GM19193 (cell line): Measurements from ENCODE around the gene DEFB125.

ENCODE experiments used
- POLR2A ChIP-seq: IDR thresholded peaks from 4 replicates; pipeline ENCODE4 v1.6.1; 2011; ENCODE audit not compliant: insufficient read depth, insufficient read length; ENCODE audit errors: extremely low read depth

The DEFB125 gene, protein sequence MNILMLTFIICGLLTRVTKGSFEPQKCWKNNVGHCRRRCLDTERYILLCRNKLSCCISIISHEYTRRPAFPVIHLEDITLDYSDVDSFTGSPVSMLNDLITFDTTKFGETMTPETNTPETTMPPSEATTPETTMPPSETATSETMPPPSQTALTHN

DNA sequence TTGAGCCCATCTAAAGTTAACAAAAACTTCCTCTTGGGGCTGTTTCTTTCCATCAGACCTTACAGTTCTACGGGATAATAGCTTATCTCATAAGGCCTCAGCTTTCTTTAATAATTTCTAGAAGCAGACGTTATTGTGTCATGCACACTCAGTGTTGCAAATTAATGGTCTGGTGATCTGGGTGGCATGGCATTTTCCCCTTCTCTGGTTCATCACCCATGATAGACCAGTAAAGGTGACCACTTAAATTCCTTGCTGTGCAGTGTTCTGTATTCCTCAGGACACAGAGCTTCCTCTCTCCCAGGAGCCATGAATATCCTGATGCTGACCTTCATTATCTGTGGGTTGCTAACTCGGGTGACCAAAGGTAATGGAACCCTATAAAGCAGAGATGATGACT lies at the start of gene DEFB125:
Gene DEFB125, plus strand, starts transcription at position 272 of the 400 bp plus-strand sequence. Its CDS starts 38 bp downstream, at position 310.
- no peak for TF ChIP-seq POLR2A

DNA sequence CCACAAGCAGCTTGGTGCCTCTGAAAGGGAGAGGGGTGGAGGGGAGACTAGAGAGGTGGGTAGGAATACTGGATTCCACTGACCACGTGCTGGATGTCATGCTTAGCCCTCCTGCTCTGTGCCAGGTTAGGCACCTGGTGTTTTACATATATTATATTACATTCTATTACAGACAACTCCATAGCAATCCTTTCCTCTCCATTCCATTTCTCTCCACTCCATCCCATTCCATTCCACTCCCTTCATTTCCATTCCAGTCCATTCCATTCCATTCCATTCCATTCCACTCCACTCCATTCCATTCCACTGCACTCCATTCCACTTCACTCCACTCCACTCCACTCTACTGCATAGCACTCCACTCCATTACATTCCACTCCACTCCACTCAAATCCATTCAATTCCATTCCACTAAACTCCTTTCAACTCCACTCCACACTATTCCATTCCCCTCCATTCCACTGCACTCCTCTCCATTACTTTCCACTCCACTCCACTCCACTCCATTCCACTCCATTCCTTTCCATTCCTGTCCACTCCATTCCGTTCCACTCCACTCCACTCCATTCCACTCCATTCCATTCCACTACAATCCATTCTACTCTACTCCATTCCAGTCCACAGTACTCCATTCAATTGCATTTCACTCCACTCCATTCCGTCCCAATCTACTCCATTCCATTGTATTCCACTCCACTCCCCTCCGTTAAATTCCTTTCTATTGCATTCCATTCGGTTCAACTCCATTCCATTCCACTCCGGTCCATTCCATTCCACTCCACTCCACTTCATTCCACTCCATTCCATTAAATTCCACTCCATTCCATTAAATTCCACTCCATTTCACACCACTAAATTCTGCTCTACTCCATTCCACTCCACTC lies 27.2 kb upstream of the DEFB125 start:
- no peak for TF ChIP-seq POLR2A

DNA sequence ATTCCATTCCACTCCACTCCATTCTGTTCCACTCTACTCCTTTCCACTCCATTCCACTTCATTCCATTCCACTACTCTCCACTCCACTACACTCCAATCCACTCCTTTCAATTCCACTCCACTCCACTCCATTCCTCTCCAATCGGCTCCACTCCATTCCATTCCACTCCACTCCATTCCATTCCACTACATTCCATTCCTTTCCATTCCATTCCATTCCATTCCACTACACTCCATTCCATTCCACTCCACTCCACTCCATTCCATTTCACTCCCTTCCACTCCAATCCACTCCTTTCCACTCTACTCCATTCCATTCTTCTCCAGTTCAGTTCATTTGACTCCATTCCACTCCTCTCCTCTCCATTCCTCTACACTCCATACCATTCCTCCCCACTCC lies 26.2 kb upstream of the DEFB125 start:
- no peak for TF ChIP-seq POLR2A

DNA sequence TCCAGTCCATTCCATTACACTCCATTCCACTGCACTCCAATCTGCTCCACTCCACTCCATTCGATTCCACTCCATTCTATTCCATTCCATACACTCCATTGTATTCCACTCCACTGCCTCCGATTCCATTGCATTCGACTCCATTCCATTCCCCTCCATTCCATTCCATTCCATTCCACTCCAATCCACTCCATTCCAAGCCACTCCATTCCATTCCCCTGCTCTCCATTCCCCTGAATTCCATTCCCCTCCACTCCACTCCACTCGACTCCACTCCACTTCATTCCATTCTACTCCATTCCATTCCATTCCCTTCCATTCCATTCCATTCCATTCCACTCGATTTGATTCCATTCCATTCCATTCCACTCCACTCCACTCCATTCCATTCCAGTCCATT lies 25.7 kb upstream of the DEFB125 start:
- TF ChIP-seq POLR2A = no peak

DNA sequence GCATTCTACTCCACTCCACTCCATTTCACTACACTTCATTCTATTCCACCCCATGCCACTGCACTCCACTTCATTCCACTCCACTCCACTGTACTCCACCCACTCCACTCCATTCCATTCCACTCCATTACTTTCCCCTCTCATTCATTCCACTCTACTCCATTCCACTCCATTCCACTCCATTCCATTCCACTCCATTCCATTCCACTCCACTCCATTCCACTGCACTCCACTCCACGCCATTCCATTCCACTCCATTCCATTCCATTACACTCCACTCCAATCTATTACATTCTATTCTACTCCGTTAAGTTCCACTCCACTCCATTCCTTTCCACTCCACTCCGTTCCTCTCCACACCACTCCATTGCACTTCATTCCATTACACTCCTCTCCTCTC lies 25.0 kb upstream of the DEFB125 start:
- no peak for TF ChIP-seq POLR2A

DNA sequence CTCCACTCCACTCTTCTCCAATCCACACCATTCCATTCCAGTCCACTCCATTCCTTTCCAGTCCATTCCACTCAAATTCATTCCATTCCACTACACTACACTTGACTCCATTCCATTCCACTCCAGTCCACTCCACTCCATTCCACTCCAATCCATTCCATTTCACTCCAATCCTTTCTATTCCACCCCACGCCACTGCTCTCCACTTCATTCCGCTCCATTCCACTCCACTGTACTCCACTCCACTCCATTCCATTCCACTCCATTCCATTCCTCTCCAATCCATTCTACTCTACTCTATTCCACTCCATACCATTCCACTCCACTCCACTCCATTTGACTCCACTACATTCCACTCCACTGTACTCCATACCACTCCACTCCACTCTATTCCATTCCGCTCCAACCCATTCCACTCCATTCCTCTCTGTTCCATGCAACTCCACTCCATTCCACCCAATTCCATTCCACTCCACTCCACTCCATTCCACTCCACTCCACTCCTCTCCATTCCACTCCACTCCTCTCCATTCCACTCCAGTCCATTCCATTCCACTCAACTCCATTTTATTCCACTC lies 23.4 kb upstream of the DEFB125 start:
- no peak for TF ChIP-seq POLR2A

DNA sequence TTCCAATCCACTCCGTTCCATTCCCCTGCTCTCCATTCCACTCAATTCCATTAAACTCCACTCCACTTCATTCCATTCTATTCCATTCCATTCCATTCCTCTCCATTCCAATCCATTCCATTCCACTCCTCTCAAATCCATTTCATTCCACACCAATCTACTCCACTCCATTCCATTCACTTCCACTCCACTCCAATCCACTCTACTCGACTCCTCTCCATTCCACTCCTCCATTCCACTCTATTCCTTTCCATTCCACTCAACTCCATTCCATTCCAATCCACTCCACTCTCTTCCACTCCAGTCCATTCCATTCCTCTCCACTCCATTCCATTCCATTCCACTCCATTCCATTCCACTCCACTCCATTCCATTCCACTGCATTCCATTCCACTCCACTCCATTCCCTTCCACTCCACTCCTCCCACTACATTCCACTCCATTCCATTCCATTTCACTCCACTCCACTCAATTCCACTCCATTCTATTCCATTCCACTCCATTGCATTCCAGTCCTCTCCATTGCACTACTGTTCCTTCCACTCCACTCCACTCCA lies 22.6 kb upstream of the DEFB125 start:
- TF ChIP-seq POLR2A = no peak

DNA sequence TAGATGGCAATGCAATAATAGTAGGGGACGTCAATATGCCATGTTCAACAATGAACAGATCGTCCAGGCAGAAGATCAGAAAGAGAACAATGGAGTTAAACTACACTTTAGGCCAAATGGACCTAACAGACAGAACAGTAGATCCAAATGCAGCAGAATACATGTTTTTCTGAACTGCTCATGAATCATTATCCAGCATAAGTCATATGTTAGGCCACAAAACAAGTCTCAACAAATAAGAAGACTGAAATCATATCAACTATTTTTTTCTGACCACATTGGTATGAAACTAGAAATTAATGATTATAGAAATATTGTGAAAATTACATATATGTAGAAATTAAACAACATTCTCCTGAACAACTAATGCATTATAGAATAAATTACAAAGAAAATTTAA lies 10.2 kb upstream of the DEFB125 start:
- no peak for TF ChIP-seq POLR2A

DNA sequence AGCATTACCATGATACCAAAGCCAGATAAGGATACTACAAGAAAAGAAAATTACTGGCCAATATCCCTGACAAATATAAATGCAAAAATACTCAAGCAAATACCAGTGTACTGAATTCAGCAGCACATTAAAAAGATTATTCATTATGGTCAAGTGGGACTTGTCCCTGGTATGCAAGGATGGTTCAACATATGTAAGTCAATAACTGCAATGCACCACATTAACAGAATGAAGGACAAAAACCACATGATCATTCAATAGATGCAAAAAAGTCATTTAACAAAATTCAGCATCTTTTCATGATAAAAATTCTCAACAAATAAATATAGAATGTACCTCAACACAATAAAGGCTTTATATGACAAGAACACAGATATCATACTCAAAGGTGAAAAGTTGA lies 9.1 kb upstream of the DEFB125 start:
- TF ChIP-seq POLR2A = no peak

DNA sequence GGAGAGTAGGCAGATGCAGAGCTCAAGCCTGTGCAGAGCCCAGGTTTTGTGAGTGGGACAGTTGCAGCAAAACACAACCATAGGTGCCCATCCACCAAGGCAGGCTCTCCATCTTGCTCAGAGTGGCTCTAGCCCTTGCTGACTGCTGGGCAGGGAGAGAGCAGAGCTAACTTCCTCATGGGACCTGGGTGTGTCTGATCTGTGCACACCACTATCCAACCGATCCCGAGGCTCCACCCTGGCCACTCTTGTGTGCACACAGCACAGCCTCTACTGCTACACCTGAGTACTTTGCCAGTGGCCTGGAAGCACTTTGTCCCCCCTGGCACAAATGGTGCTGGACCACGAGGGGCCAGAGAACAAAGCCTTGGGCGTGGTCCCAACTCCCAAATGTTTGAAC lies 7.9 kb upstream of the DEFB125 start:
- no peak for TF ChIP-seq POLR2A

DNA sequence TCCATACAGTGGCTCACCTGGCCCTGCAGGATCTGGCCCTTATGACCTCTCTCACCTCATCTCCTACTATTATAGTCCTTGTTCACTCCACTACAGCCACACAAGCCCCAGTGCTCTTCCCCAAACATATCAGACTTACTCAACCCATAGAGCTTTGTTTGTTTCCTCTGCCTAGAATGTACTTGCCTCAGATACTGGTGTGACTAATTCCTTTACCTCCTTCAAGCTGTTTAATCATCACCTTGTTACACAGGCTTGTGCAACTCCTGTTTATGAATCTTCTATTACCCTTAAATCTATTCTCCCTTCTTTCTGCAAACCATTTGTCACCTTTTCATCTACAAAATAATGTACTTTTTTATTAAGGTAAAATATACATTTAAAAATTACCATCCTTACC lies 3.2 kb downstream of the DEFB125 start:
- TF ChIP-seq POLR2A = no peak

DNA sequence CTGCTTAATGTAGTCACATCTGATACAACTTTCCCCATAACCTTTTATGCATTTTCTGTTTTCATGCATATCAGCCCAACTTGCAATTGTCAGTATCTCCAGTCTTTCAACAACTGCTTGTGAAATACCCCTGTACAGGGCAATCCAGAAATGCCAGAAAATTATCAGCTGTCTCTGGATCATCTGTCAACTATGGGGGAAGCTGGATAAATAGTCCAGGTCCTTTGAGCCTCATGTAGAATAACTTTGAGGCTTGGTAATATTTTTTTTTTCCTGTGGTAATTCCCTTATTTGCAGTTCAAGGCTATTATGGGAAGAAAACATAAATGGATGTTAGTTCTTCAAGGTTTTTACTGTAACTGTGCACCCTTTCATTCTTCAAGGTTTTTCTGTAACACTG lies 6.2 kb downstream of the DEFB125 start:
- TF ChIP-seq POLR2A = no peak

DNA sequence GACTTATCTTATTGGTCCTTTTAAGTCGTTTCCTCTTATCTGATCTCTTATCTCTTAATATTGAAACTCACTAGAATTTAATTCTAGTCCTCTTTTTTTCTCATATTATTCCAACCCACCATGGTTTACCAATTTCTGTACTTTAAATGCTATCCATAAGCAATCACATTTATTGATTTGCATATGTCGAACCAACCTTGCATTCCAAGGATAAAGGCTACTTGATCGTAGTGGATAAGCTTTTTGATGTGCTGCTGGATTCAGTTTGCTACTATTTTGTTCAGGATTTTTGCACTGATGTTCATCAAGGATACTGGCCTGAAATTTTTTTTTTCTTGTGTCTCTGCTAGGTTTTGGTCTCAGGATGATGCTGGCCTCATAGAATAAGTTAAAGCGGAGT lies 7.7 kb downstream of the DEFB125 start:
- no peak for TF ChIP-seq POLR2A

DNA sequence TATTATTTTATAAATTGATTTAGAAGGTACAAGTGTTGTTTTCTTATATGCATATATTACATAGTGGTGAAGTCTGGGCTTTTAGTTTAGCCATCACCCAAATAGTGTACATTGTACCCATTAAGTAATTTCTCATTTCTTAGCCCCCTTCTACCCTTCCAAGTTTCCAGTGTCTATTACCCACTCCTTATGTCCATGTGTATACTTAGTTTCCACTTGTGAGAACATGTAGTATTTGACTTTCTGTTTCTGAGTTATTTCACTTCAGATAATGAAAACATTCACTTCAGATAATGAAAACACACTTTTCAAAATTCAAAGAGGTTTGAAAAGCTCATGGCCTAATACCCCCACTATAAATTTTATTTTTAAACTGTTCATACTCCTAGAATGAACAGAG lies 14.5 kb downstream of the DEFB125 start:
- no peak for TF ChIP-seq POLR2A

DNA sequence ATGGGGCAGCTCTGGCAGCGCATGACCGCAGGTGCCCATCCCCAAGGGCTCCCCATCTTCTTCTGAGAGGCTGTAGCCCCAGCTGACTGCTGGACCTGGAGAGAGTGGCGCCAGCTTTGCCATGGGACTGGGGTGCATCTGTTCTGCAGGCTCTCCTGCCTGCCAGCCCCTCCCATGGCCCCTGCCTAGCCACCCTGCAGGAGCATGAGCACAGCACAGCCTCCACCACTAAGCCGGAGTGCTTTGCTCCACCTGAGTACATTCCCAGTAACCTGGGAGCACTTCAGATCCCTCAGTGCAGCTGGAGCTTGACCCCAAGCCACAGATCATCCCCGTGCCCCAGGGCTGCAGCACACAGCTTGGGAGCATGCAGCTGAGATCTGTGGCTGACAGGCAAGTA lies 16.0 kb downstream of the DEFB125 start:
- TF ChIP-seq POLR2A = no peak

DNA sequence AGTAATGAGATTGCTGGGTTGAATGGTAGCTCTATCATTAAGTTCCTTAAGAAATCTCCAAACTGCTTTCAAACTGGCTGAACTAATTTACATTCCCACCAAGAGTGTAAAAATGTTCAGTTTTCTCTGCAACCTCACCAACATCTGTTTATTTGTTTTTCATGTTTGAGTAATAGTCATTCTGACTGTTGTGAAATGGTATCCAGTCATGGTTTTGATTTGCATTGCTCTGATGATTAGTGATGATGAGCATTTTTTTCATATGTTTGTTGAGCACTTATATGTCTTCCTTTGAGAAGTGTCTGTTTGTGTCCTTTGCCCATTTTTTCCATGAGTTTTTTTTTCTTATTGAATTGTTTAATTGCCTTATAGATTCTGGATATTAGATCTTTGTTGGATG lies 24.9 kb downstream of the DEFB125 start:
- TF ChIP-seq POLR2A = no peak

DNA sequence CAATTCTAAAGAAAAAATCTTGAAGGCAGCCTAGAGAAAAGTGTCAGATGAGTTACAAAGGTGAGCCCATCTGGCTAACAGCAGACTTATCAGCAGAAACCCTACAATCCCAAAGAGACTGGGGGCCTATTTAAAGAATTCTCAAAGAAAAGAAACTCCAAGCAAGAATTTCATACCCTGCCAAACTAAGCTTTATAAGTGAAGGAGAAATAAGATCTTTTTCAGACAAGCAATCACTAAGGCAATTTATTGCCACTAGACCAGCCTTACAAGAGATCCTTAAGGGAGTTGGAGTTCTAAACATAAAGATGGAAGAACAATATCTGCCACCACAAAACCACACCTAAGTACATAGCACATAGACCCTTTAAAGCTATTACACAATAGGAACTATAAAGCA lies 30.0 kb downstream of the DEFB125 start:
- TF ChIP-seq POLR2A = no peak
